HG02943 (cell line): ENCODE measurements around the gene SORL1.

ENCODE experiments used
- ATAC-seq: cut with Tn5 transposase; IDR thresholded peaks from one replicate; pipeline ENCODE4 v1.9.1; 2021; ENCODE audit warnings: mild to moderate bottlenecking, low read depth, moderate library complexity; ENCODE audit not compliant: unreplicated experiment

Gene SORL1

GRCh38 chr11:121556937-121557336, 104.8 kb downstream of the SORL1 start:
- ATAC-seq, result no peak

- no peak for ATAC-seq
Measured at GRCh38 chr11:121557348-121557747, 105.2 kb downstream of the SORL1 start.

GRCh38 chr11:121559606-121560200, 107.6 kb downstream of the SORL1 start:
- ATAC-seq, result no peak

- no peak for ATAC-seq
Measured at GRCh38 chr11:121560236-121560635, 108.1 kb downstream of the SORL1 start.

GRCh38 chr11:121561240-121561639, 109.1 kb downstream of the SORL1 start:
- ATAC-seq, result no peak

- no peak for ATAC-seq
Measured at GRCh38 chr11:121561716-121562115, 109.6 kb downstream of the SORL1 start.

- no peak for ATAC-seq
Measured at GRCh38 chr11:121563003-121563402, 110.9 kb downstream of the SORL1 start.

- no peak for ATAC-seq
Measured at GRCh38 chr11:121563900-121564822, 112.0 kb downstream of the SORL1 start.

GRCh38 chr11:121564948-121565684, 113.0 kb downstream of the SORL1 start:
- ATAC-seq, result no peak

GRCh38 chr11:121566279-121567168, 114.4 kb downstream of the SORL1 start:
- ATAC-seq, result no peak

- no peak for ATAC-seq
Measured at GRCh38 chr11:121567995-121568394, 115.9 kb downstream of the SORL1 start.

GRCh38 chr11:121569332-121570299, 117.5 kb downstream of the SORL1 start:
- ATAC-seq, result peak; percentile 98

- ATAC-seq, result no peak
Measured at GRCh38 chr11:121570453-121570852, 118.3 kb downstream of the SORL1 start.

GRCh38 chr11:121571506-121571905, 119.4 kb downstream of the SORL1 start:
- no peak for ATAC-seq

GRCh38 chr11:121572571-121573059, 120.5 kb downstream of the SORL1 start:
- no peak for ATAC-seq

- ATAC-seq, result no peak
Measured at GRCh38 chr11:121574801-121575200, 122.7 kb downstream of the SORL1 start.

GRCh38 chr11:121575250-121575962, 123.3 kb downstream of the SORL1 start:
- ATAC-seq, result no peak

- no peak for ATAC-seq
Measured at GRCh38 chr11:121575963-121576290, 123.8 kb downstream of the SORL1 start.
